HEK293 (cell line): ENCODE results near the gene MARF1.

Experiments
- CTCF ChIA-PET: fragments of 350-600 bp; formaldehyde crosslinking; extraction: SDS; loops from one replicate; lab custom pipeline; 2021; ENCODE audit warnings: antibody characterized with exemption; lab: Yijun Ruan, JAX
- POLR2A ChIA-PET: fragments of 300-600 bp; formaldehyde crosslinking; extraction: SDS; loops from one replicate; lab custom pipeline; 2020; ENCODE audit warnings: antibody characterized with exemption, inconsistent platforms; lab: Yijun Ruan, JAX
- H3K27ac ChIP-seq: fragments of 200-500 bp; sonication (Bioruptor generic); 2 replicates; pipeline ENCODE4 v1.5.1; 2014; ENCODE audit warnings: low read depth, low read length, control low read depth, inconsistent platforms; ENCODE audit errors: extremely low read depth
- H3K36me3 ChIP-seq, 2 experiments: fragments of 200-500 bp in 1 of 2; sonication (Bioruptor generic) in 1 of 2; 1 replicate in 1 of 2; 2 replicates in 1 of 2; pipeline ENCODE4 v1.5.1; 2014 to 2017; ENCODE audit warnings: inconsistent platforms in 2 of 2, low read length in 2 of 2; ENCODE audit not compliant: control insufficient read depth in 2 of 2, insufficient read depth in 1 of 2
- H3K4me1 ChIP-seq: fragments of 200-500 bp; sonication (Bioruptor generic); 2 replicates; pipeline ENCODE4 v1.5.1; 2014; ENCODE audit warnings: mild to moderate bottlenecking, low read length, inconsistent platforms; ENCODE audit not compliant: control insufficient read depth, insufficient read depth
- H3K4me3 ChIP-seq: 2 replicates; pipeline ENCODE4 v1.5.1; 2011; ENCODE audit warnings: low read depth, mild to moderate bottlenecking, control low read depth, low read length, moderate library complexity
- H3K9me3 ChIP-seq: fragments of 200-500 bp; sonication (Bioruptor generic); 2 replicates; pipeline ENCODE4 v1.5.1; 2014; ENCODE audit warnings: low read depth, low read length, inconsistent platforms; ENCODE audit not compliant: control insufficient read depth, insufficient read depth
- BCL11A ChIP-seq: fragments of 450-650 bp; formaldehyde crosslinking; IDR thresholded peaks from 2 replicates; pipeline ENCODE4 v1.5.1; 2016; ENCODE audit warnings: low read depth, missing biosample characterization, missing genetic modification characterization
- GLI4 ChIP-seq: fragments of 450-650 bp; formaldehyde crosslinking; IDR thresholded peaks from 2 replicates; pipeline ENCODE4 v1.5.1; 2016; ENCODE audit warnings: missing biosample characterization, missing genetic modification characterization
- GLIS1 ChIP-seq: fragments of 450-650 bp; formaldehyde crosslinking; IDR thresholded peaks from 2 replicates; pipeline ENCODE4 v1.5.1; 2016; ENCODE audit warnings: missing biosample characterization, missing genetic modification characterization
- IKZF3 ChIP-seq: fragments of 450-650 bp; IDR thresholded peaks from 2 replicates; pipeline ENCODE4 v1.5.0; 2018; ENCODE audit warnings: missing biosample characterization, mild to moderate bottlenecking, missing genetic modification characterization, moderate library complexity
- KLF16 ChIP-seq: fragments of 450-650 bp; formaldehyde crosslinking; IDR thresholded peaks from 2 replicates; pipeline ENCODE4 v1.5.1; 2017; ENCODE audit warnings: missing biosample characterization, missing genetic modification characterization
- SP2 ChIP-seq: fragments of 450-650 bp; formaldehyde crosslinking; IDR thresholded peaks from 2 replicates; pipeline ENCODE4 v1.5.1; 2016; ENCODE audit warnings: missing biosample characterization, missing genetic modification characterization
- ZBTB8A ChIP-seq: fragments of 450-650 bp; formaldehyde crosslinking; IDR thresholded peaks from 2 replicates; pipeline ENCODE4 v1.5.1; 2016; ENCODE audit warnings: missing biosample characterization, missing genetic modification characterization
- ZNF214 ChIP-seq: fragments of 450-650 bp; formaldehyde crosslinking; IDR thresholded peaks from 2 replicates; pipeline ENCODE4 v1.5.1; 2017; ENCODE audit warnings: missing biosample characterization, mild to moderate bottlenecking, missing genetic modification characterization, borderline replicate concordance
- ZNF324 ChIP-seq: fragments of 450-650 bp; formaldehyde crosslinking; IDR thresholded peaks from 2 replicates; pipeline ENCODE4 v1.5.1; 2016; ENCODE audit warnings: missing biosample characterization, missing genetic modification characterization
- ZNF335 ChIP-seq: fragments of 450-650 bp; formaldehyde crosslinking; conservative IDR thresholded peaks from 2 replicates; pipeline ENCODE4 v1.5.1; 2016; ENCODE audit warnings: missing biosample characterization, missing genetic modification characterization
- ZNF366 ChIP-seq: fragments of 450-650 bp; formaldehyde crosslinking; conservative IDR thresholded peaks from 2 replicates; pipeline ENCODE4 v1.5.1; 2016; ENCODE audit warnings: missing biosample characterization, missing genetic modification characterization
- ZNF623 ChIP-seq: fragments of 450-650 bp; formaldehyde crosslinking; IDR thresholded peaks from 2 replicates; pipeline ENCODE4 v1.5.1; 2016; ENCODE audit warnings: missing biosample characterization, missing genetic modification characterization
- ZNF660 ChIP-seq: fragments of 450-650 bp; IDR thresholded peaks from 2 replicates; pipeline ENCODE4 v1.5.1; 2018; ENCODE audit warnings: missing biosample characterization, mild to moderate bottlenecking, missing genetic modification characterization
- ZNF747 ChIP-seq: fragments of 450-650 bp; formaldehyde crosslinking; IDR thresholded peaks from 2 replicates; pipeline ENCODE4 v1.5.1; 2016; ENCODE audit warnings: missing biosample characterization, missing genetic modification characterization
- ZNF76 ChIP-seq: fragments of 450-650 bp; formaldehyde crosslinking; IDR thresholded peaks from 2 replicates; pipeline ENCODE4; 2016; ENCODE audit warnings: low read depth, missing biosample characterization, missing genetic modification characterization, borderline replicate concordance
- ZSCAN30 ChIP-seq: fragments of 450-650 bp; IDR thresholded peaks from 2 replicates; pipeline ENCODE4 v1.5.1; 2018; ENCODE audit warnings: missing biosample characterization, mild to moderate bottlenecking, missing genetic modification characterization, moderate library complexity
- TF ChIP-seq, protein P1 (sequence below): fragments of 450-650 bp; formaldehyde crosslinking; IDR thresholded peaks from 2 replicates; pipeline ENCODE4 v1.5.1; 2016; ENCODE audit warnings: missing biosample characterization, missing genetic modification characterization
- TF ChIP-seq, protein P2 (sequence below): fragments of 450-650 bp; formaldehyde crosslinking; IDR thresholded peaks from 2 replicates; pipeline ENCODE4 v1.5.1; 2017; ENCODE audit warnings: missing biosample characterization, mild to moderate bottlenecking, missing genetic modification characterization, moderate library complexity
- TF ChIP-seq, protein P3 (sequence below): fragments of 450-650 bp; formaldehyde crosslinking; IDR thresholded peaks from 2 replicates; pipeline ENCODE4 v1.5.1; 2017; ENCODE audit warnings: missing biosample characterization, missing genetic modification characterization
- TF ChIP-seq, protein P4 (sequence below): fragments of 450-650 bp; formaldehyde crosslinking; optimal IDR thresholded peaks from 2 replicates; pipeline ENCODE3; 2016; ENCODE audit warnings: missing biosample characterization, mild to moderate bottlenecking, missing genetic modification characterization
- TF ChIP-seq, protein P5 (sequence below): fragments of 450-650 bp; formaldehyde crosslinking; IDR thresholded peaks from 2 replicates; pipeline ENCODE4 v1.5.1; 2017; ENCODE audit warnings: missing biosample characterization, missing genetic modification characterization
- TF ChIP-seq, protein P6 (sequence below): fragments of 450-650 bp; formaldehyde crosslinking; IDR thresholded peaks from 2 replicates; pipeline ENCODE4 v1.5.1; 2016; ENCODE audit warnings: missing biosample characterization, missing genetic modification characterization

MARF1 gene

DNA sequence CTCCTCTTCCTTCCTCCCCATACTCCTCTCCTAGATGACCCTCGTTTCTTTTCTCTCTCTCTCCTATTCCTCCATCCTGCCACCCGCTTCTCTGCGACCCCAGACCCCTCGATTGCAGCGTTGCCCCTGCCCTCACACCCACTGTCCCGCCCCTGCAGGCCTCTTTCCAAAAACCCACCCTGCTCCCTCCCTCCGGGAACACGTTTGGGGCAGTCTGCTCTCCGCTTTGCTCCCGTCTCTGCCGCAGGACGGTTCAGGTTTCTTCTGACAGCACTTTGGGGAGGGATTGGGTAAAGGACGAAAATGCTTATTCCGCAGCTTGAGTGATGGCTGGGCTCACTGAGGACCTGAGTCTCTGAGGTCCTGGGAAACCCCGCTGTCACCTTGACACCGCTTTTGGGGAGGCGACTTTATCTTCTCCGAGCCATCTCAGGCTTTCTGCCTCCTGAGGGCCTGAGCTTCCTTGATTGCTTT is 7.8 kb upstream of the MARF1 start (continued):
- peak; percentile 88 for TF ChIP-seq SP2 (tag by site-specific recombination)
- peak; percentile 94 for TF ChIP-seq ZNF335 (tag by site-specific recombination)
- TF ChIP-seq, protein P1, sequence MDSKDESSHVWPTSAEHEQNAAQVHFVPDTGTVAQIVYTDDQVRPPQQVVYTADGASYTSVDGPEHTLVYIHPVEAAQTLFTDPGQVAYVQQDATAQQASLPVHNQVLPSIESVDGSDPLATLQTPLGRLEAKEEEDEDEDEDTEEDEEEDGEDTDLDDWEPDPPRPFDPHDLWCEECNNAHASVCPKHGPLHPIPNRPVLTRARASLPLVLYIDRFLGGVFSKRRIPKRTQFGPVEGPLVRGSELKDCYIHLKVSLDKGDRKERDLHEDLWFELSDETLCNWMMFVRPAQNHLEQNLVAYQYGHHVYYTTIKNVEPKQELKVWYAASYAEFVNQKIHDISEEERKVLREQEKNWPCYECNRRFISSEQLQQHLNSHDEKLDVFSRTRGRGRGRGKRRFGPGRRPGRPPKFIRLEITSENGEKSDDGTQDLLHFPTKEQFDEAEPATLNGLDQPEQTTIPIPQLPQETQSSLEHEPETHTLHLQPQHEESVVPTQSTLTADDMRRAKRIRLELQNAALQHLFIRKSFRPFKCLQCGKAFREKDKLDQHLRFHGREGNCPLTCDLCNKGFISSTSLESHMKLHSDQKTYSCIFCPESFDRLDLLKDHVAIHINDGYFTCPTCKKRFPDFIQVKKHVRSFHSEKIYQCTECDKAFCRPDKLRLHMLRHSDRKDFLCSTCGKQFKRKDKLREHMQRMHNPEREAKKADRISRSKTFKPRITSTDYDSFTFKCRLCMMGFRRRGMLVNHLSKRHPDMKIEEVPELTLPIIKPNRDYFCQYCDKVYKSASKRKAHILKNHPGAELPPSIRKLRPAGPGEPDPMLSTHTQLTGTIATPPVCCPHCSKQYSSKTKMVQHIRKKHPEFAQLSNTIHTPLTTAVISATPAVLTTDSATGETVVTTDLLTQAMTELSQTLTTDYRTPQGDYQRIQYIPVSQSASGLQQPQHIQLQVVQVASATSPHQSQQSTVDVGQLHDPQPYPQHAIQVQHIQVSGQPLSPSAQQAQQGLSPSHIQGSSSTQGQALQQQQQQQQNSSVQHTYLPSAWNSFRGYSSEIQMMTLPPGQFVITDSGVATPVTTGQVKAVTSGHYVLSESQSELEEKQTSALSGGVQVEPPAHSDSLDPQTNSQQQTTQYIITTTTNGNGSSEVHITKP (tag by site-specific recombination) = peak; percentile 86
- TF ChIP-seq ZNF747 (tag by site-specific recombination) = no peak
- TF ChIP-seq, all 188 proteins: peak for 17

DNA sequence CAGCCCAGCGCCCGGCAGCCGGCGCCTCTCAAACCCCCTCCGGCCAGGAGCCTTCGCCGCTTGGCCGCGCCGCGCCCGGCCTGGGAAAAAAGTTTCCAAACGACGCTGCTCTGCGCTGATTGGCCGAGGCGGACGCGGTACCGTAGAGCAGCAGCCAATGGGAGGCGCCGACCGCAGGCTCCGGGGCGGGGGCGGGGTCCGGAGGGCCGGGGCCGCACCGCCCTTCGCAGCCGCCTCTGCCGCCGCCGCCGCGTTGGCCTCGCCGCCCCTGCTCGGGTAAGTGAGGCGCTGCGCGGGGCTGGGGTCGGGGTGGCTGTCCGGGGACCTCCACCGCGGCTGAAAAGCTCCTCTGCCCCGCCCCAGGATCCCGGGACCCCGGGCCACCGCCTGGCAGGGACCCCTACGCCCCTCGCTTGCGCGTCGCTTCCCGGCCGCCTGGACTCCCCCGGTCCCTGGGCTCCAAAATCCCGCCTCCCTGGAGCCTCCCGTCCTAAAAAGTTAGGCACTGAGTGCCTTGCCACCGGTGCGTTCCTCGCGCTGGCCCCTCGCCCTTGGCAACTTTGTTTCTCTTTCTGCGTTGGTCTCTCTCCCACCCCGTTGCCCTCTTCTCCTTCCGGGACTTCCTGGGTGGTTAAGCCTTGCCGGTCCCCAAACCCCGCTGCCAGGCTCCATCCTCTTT is 7.2 kb upstream of the MARF1 start, which contains the start of gene NDE1:
Gene NDE1, plus strand, starts transcription at position 227 of the 679 bp plus-strand sequence. CDS start 14,534 bp downstream, outside the sequence.
- Histone ChIP-seq H3K4me3 (peak within 1 kb of the TSS; percentile 82), H3K27ac (peak within 1 kb of the TSS; percentile 83; the same call in 1 of the 2 replicates), H3K9me3 (no peaks in the 10 kb centered on the region), H3K36me3 (peaks cover 3 to 7% of the 10 kb centered on the region in 2 experiments; a peak in 2 of 3 replicates), H3K4me1 (no peaks in the 10 kb centered on the region)
- POLR2A ChIA-PET = interaction anchor here (0.6 to 1.0 kb wide), 2 partner anchors 7 to 10 kb away, joined by 3 read pairs; partner anchors contain the start of gene MARF1
- CTCF ChIA-PET = no interaction called here
- TF ChIP-seq GLI4 (tag by site-specific recombination) (0 out of 2 replicates have a peak, but pooled peaks have one; percentile 14), SP2 (tag by site-specific recombination) (peak; percentile 36), ZNF623 (tag by site-specific recombination) (no peak), BCL11A (tag by site-specific recombination) (no peak), ZNF660 (tag by site-specific recombination) (peak; percentile 57; the same call in 1 of the 2 replicates), GLIS1 (tag by site-specific recombination) (peak; percentile 36; the same call in 1 of the 2 replicates), IKZF3 (tag by site-specific recombination) (peak; percentile 56), ZBTB8A (peak; percentile 99), ZNF366 (tag by site-specific recombination) (no peak), ZNF324 (0 out of 2 replicates have a peak, but pooled peaks have one; percentile 46), ZNF76 (no peak), ZSCAN30 (tag by site-specific recombination) (peak; percentile 90), KLF16 (tag by site-specific recombination) (peak; percentile 72), ZNF214 (tag by site-specific recombination) (no peak)
- TF ChIP-seq, protein P2, sequence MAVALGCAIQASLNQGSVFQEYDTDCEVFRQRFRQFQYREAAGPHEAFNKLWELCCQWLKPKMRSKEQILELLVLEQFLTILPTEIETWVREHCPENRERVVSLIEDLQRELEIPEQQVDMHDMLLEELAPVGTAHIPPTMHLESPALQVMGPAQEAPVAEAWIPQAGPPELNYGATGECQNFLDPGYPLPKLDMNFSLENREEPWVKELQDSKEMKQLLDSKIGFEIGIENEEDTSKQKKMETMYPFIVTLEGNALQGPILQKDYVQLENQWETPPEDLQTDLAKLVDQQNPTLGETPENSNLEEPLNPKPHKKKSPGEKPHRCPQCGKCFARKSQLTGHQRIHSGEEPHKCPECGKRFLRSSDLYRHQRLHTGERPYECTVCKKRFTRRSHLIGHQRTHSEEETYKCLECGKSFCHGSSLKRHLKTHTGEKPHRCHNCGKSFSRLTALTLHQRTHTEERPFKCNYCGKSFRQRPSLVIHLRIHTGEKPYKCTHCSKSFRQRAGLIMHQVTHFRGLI (tag by site-specific recombination) = peak; percentile 80; the same call in 1 of the 2 replicates
- TF ChIP-seq, protein P3, sequence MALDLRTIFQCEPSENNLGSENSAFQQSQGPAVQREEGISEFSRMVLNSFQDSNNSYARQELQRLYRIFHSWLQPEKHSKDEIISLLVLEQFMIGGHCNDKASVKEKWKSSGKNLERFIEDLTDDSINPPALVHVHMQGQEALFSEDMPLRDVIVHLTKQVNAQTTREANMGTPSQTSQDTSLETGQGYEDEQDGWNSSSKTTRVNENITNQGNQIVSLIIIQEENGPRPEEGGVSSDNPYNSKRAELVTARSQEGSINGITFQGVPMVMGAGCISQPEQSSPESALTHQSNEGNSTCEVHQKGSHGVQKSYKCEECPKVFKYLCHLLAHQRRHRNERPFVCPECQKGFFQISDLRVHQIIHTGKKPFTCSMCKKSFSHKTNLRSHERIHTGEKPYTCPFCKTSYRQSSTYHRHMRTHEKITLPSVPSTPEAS (tag by site-specific recombination) = 0 out of 2 replicates have a peak, but pooled peaks have one; percentile 10
- TF ChIP-seq, protein P4, sequence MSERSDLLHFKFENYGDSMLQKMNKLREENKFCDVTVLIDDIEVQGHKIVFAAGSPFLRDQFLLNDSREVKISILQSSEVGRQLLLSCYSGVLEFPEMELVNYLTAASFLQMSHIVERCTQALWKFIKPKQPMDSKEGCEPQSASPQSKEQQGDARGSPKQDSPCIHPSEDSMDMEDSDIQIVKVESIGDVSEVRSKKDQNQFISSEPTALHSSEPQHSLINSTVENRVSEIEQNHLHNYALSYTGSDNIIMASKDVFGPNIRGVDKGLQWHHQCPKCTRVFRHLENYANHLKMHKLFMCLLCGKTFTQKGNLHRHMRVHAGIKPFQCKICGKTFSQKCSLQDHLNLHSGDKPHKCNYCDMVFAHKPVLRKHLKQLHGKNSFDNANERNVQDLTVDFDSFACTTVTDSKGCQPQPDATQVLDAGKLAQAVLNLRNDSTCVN (tag by site-specific recombination) = peak; percentile 51
- TF ChIP-seq, protein P5, sequence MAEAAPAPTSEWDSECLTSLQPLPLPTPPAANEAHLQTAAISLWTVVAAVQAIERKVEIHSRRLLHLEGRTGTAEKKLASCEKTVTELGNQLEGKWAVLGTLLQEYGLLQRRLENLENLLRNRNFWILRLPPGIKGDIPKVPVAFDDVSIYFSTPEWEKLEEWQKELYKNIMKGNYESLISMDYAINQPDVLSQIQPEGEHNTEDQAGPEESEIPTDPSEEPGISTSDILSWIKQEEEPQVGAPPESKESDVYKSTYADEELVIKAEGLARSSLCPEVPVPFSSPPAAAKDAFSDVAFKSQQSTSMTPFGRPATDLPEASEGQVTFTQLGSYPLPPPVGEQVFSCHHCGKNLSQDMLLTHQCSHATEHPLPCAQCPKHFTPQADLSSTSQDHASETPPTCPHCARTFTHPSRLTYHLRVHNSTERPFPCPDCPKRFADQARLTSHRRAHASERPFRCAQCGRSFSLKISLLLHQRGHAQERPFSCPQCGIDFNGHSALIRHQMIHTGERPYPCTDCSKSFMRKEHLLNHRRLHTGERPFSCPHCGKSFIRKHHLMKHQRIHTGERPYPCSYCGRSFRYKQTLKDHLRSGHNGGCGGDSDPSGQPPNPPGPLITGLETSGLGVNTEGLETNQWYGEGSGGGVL = peak; percentile 32; the same call in 1 of the 2 replicates
- TF ChIP-seq, protein P6, sequence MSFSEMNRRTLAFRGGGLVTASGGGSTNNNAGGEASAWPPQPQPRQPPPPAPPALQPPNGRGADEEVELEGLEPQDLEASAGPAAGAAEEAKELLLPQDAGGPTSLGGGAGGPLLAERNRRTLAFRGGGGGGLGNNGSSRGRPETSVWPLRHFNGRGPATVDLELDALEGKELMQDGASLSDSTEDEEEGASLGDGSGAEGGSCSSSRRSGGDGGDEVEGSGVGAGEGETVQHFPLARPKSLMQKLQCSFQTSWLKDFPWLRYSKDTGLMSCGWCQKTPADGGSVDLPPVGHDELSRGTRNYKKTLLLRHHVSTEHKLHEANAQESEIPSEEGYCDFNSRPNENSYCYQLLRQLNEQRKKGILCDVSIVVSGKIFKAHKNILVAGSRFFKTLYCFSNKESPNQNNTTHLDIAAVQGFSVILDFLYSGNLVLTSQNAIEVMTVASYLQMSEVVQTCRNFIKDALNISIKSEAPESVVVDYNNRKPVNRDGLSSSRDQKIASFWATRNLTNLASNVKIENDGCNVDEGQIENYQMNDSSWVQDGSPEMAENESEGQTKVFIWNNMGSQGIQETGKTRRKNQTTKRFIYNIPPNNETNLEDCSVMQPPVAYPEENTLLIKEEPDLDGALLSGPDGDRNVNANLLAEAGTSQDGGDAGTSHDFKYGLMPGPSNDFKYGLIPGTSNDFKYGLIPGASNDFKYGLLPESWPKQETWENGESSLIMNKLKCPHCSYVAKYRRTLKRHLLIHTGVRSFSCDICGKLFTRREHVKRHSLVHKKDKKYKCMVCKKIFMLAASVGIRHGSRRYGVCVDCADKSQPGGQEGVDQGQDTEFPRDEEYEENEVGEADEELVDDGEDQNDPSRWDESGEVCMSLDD (tag by site-specific recombination) = no peak
